H9 (cell line): ENCODE measurements around the gene ANKRD11. TPM values are rescaled to one million over a fixed set of nuclear protein-coding genes. Genes with fewer than 3 reads are reported as not detected.
A peak's percentile ranks its signal among the peaks of the same experiment; 100 is the strongest.

Source experiments
- DNase-seq: peaks from one replicate; pipeline ENCODE4 v3.0.0-alpha.2; 2017
- H2AFZ ChIP-seq: one replicate; pipeline ENCODE4 v1.6.1; 2013; ENCODE audit warnings: mild to moderate bottlenecking, low read length, control low read depth, moderate library complexity
- H2AK5ac ChIP-seq: 2 replicates; pipeline ENCODE4 v1.6.1; 2013; ENCODE audit warnings: low read length, control low read depth, mixed read lengths; ENCODE audit not compliant: insufficient read length
- H2BK120ac ChIP-seq: one replicate; pipeline ENCODE4 v1.6.1; 2013; ENCODE audit warnings: low read depth, mild to moderate bottlenecking, low read length, control low read depth, inconsistent platforms; ENCODE audit not compliant: poor library complexity, severe bottlenecking
- H2BK12ac ChIP-seq: 2 replicates; pipeline ENCODE4 v1.6.1; 2013; ENCODE audit warnings: low read length, control low read depth, mixed read lengths, low read depth; ENCODE audit not compliant: insufficient read length
- H2BK15ac ChIP-seq: 2 replicates; pipeline ENCODE4 v1.6.1; 2013; ENCODE audit warnings: low read depth, low read length, control low read depth
- H2BK20ac ChIP-seq: one replicate; pipeline ENCODE4 v1.6.1; 2013; ENCODE audit warnings: low read depth, mild to moderate bottlenecking, low read length, control low read depth, inconsistent platforms; ENCODE audit not compliant: poor library complexity, severe bottlenecking
- H2BK5ac ChIP-seq: 2 replicates; pipeline ENCODE4 v1.6.1; 2013; ENCODE audit warnings: low read length, control low read depth, mixed read lengths; ENCODE audit not compliant: insufficient read length
- H3K14ac ChIP-seq: 2 replicates; pipeline ENCODE4 v1.6.1; 2013; ENCODE audit warnings: low read length, control low read depth; ENCODE audit not compliant: insufficient read depth
- H3K18ac ChIP-seq: 2 replicates; pipeline ENCODE4 v1.6.1; 2013; ENCODE audit warnings: low read depth, mild to moderate bottlenecking, mixed read lengths, low read length, control low read depth; ENCODE audit not compliant: insufficient read length
- H3K23ac ChIP-seq: 2 replicates; pipeline ENCODE4 v1.6.1; 2013; ENCODE audit warnings: low read length, control low read depth, mixed read lengths, low read depth; ENCODE audit not compliant: insufficient read length
- H3K23me2 ChIP-seq: 2 replicates; pipeline ENCODE4 v1.6.1; 2013; ENCODE audit warnings: low read depth, mild to moderate bottlenecking, mixed read lengths, low read length, control low read depth; ENCODE audit not compliant: insufficient read length, poor library complexity, severe bottlenecking
- H3K27ac ChIP-seq: 2 replicates; pipeline ENCODE4 v1.5.1; 2013; ENCODE audit warnings: low read length, control low read depth, mixed read lengths, low read depth; ENCODE audit not compliant: insufficient read length
- H3K27me3 ChIP-seq: 2 replicates; pipeline ENCODE4 v1.6.1; 2013; ENCODE audit warnings: low read length, control low read depth, inconsistent platforms; ENCODE audit not compliant: insufficient read depth
- H3K4ac ChIP-seq: 2 replicates; pipeline ENCODE4 v1.6.1; 2013; ENCODE audit warnings: low read depth, mild to moderate bottlenecking, control low read depth, inconsistent platforms, low read length, moderate library complexity
- H3K4me1 ChIP-seq: 2 replicates; pipeline ENCODE4 v1.6.1; 2013; ENCODE audit warnings: low read length, control low read depth, inconsistent platforms; ENCODE audit not compliant: insufficient read depth
- H3K4me2 ChIP-seq: 2 replicates; pipeline ENCODE4 v1.6.1; 2013; ENCODE audit warnings: low read length, control low read depth, mixed read lengths; ENCODE audit not compliant: insufficient read length, insufficient read depth
- H3K56ac ChIP-seq: 2 replicates; pipeline ENCODE4 v1.6.1; 2013; ENCODE audit warnings: low read depth, mild to moderate bottlenecking, mixed read lengths, low read length, control low read depth; ENCODE audit not compliant: insufficient read length
- H3K79me1 ChIP-seq: 2 replicates; pipeline ENCODE4 v1.6.1; 2013; ENCODE audit warnings: low read depth, mild to moderate bottlenecking, moderate library complexity, low read length, control low read depth, inconsistent platforms; ENCODE audit not compliant: insufficient read depth, poor library complexity, severe bottlenecking
- H3K79me2 ChIP-seq: 2 replicates; pipeline ENCODE4 v1.6.1; 2013; ENCODE audit warnings: low read length, control low read depth, inconsistent platforms; ENCODE audit not compliant: insufficient read depth
- H3K9ac ChIP-seq: 2 replicates; pipeline ENCODE4 v1.6.1; 2013; ENCODE audit warnings: low read length, control low read depth, mixed read lengths; ENCODE audit not compliant: insufficient read length; ENCODE audit errors: extremely low read depth
- H3K9me3 ChIP-seq: one replicate; pipeline ENCODE4 v1.6.1; 2013; ENCODE audit warnings: low read depth, low read length, inconsistent platforms; ENCODE audit not compliant: control insufficient read depth
- H3T11ph ChIP-seq: one replicate; pipeline ENCODE4 v1.6.1; 2013; ENCODE audit warnings: mild to moderate bottlenecking, low read length, control low read depth, inconsistent platforms
- H4K20me1 ChIP-seq: one replicate; pipeline ENCODE4 v1.6.1; 2013; ENCODE audit not compliant: control insufficient read depth, insufficient read length, insufficient read depth
- H4K5ac ChIP-seq: 2 replicates; pipeline ENCODE4 v1.6.1; 2013; ENCODE audit warnings: low read depth, mild to moderate bottlenecking, mixed read lengths, low read length, control low read depth; ENCODE audit not compliant: insufficient read length
- H4K8ac ChIP-seq: replicated peaks from 2 replicates; pipeline ENCODE4 v1.6.1; 2013; ENCODE audit warnings: low read length, control low read depth, mixed read lengths, low read depth; ENCODE audit not compliant: insufficient read length
- H4K91ac ChIP-seq: 2 replicates; pipeline ENCODE4 v1.6.1; 2013; ENCODE audit warnings: low read depth, mild to moderate bottlenecking, moderate library complexity, mixed read lengths, low read length, control low read depth; ENCODE audit not compliant: insufficient read length
- H3K27ac Mint-ChIP-seq, 3 experiments: 2 replicates in 2 of 3; 3 replicates in 1 of 3; pipeline ENCODE4 v1.8.0; 2020 to 2021; ENCODE audit warnings: mixed read lengths in 3 of 3, mild to moderate bottlenecking in 1 of 3, moderate library complexity in 1 of 3
- H3K27me3 Mint-ChIP-seq: 2 replicates; pipeline ENCODE4 v1.8.0; 2021; ENCODE audit warnings: low read depth, mild to moderate bottlenecking, moderate library complexity, mixed read lengths
- H3K36me3 Mint-ChIP-seq, 3 experiments: 2 replicates in 2 of 3; 3 replicates in 1 of 3; pipeline ENCODE4 v1.8.0; 2020 to 2021; ENCODE audit warnings: low read depth in 3 of 3, mixed read lengths in 3 of 3; ENCODE audit not compliant: insufficient read depth in 1 of 3
- H3K4me1 Mint-ChIP-seq, 2 experiments: 2 replicates each; pipeline ENCODE4 v1.8.0; 2020; ENCODE audit warnings: mixed read lengths in 2 of 2
- H3K4me3 Mint-ChIP-seq, 2 experiments: 2 replicates in 1 of 2; 3 replicates in 1 of 2; pipeline ENCODE4 v1.8.0; 2020 to 2021; ENCODE audit warnings: mild to moderate bottlenecking in 2 of 2, mixed read lengths in 2 of 2, moderate library complexity in 1 of 2
- H3K9me3 Mint-ChIP-seq, 2 experiments: 2 replicates in 1 of 2; 3 replicates in 1 of 2; pipeline ENCODE4 v1.8.0; 2020; ENCODE audit warnings: mild to moderate bottlenecking in 2 of 2, mixed read lengths in 2 of 2, moderate library complexity in 1 of 2
- WGBS: extraction: QIAGEN DNeasy Blood & Tissue Kit; methylation state at CpG from one replicate; pipeline ENCODE4 v1.1.7; 2013; ENCODE audit warnings: missing lambda C conversion rate, low lambda C conversion rate, mixed read lengths; ENCODE audit not compliant: insufficient read length; ENCODE audit errors: extremely low coverage; 5-methylcytosine and 5-hydroxymethylcytosine counted together
- total RNA-seq: library from RNA; stranded (reverse); gene quantifications from 2 replicates; pipeline ENCODE4 v1.2.1, GENCODE V29; 2021
- TF ChIP-seq, protein P1 (sequence below): fragments of 200-600 bp; sonication (generic); conservative IDR thresholded peaks from 3 replicates; pipeline ENCODE4 v1.8.0; 2021; ENCODE audit warnings: antibody characterized with exemption, mild to moderate bottlenecking

Gene ANKRD11
- total RNA-seq, 1 experiment from 2014 or later = 181 TPM

DNA sequence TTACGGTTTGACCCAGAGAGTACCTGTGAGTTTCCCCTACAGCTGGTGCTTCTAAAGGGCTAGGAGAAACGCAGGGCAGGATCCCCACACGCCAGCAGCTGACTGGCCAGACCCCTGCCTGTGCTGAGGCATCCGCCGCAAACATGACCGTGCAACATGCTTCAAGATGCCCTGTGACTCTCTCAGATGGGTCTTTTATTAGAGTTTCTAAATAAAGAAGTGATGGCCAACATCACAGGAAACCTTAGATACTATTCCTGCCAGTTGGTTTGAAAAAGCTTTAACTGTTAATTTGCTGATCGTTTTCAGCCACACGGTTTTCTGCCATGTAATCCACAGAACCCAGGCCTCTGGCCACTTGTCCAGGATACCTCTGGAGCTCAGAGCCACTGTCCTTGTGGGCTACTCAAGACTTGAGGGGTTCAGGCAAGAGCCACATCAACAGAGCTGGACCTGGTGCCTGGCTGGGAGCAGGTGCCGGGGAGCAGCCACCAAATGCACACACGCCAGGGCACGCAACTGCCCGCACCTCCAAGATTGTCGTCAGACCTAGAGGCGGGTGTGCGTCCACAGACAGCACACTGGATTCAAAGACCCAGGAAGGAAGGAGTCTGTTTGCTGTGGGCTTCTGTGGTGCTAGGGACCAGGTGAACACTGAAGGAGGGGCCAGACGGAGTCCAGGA lies 154.4 kb downstream of the ANKRD11 start:
- peak overlapping the region in 2 of 3 experiments; percentile 67 to 93; a peak in 4 of 7 replicates for H3K27ac Mint-ChIP-seq
- no peak overlapping the region for H2BK20ac ChIP-seq
- H4K8ac ChIP-seq = no peak overlapping the region
- H3K4me2 ChIP-seq = no peak overlapping the region
- H4K91ac ChIP-seq = no peak overlapping the region
- no peaks in the 10 kb centered on the region; the same call in 1 of the 2 replicates for H3K4me1 ChIP-seq
- H3K23ac ChIP-seq = no peak overlapping the region
- no peaks in the 10 kb centered on the region for H3K9me3 Mint-ChIP-seq
- no peak overlapping the region for H2BK12ac ChIP-seq
- no peaks in the 10 kb centered on the region; a peak in 2 of 7 replicates for H3K36me3 Mint-ChIP-seq
- no peaks in the 10 kb centered on the region for H3K23me2 ChIP-seq
- no peak overlapping the region for H3K14ac ChIP-seq
- TF ChIP-seq, protein P1, sequence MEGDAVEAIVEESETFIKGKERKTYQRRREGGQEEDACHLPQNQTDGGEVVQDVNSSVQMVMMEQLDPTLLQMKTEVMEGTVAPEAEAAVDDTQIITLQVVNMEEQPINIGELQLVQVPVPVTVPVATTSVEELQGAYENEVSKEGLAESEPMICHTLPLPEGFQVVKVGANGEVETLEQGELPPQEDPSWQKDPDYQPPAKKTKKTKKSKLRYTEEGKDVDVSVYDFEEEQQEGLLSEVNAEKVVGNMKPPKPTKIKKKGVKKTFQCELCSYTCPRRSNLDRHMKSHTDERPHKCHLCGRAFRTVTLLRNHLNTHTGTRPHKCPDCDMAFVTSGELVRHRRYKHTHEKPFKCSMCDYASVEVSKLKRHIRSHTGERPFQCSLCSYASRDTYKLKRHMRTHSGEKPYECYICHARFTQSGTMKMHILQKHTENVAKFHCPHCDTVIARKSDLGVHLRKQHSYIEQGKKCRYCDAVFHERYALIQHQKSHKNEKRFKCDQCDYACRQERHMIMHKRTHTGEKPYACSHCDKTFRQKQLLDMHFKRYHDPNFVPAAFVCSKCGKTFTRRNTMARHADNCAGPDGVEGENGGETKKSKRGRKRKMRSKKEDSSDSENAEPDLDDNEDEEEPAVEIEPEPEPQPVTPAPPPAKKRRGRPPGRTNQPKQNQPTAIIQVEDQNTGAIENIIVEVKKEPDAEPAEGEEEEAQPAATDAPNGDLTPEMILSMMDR = no peak
- no peaks in the 10 kb centered on the region for H3K79me1 ChIP-seq
- no peak overlapping the region for H3K9ac ChIP-seq
- H3K9me3 ChIP-seq = no peaks in the 10 kb centered on the region
- no peak overlapping the region for H3K56ac ChIP-seq
- H2BK5ac ChIP-seq = no peak overlapping the region
- no peak overlapping the region for H3K4me3 Mint-ChIP-seq
- H3K79me2 ChIP-seq = peaks cover 62% of the 10 kb centered on the region
- no peak overlapping the region for H2BK120ac ChIP-seq
- H2BK15ac ChIP-seq = no peak overlapping the region
- no peak overlapping the region for H2AK5ac ChIP-seq
- no peak overlapping the region for H3K27ac ChIP-seq
- no peak for DNase-seq
- H3K27me3 ChIP-seq = no peaks in the 10 kb centered on the region
- no peak overlapping the region for H3K18ac ChIP-seq
- WGBS = no CpG with 5 or more reads among the region's 16 CpGs
- H3K27me3 Mint-ChIP-seq = peaks cover 2% of the 10 kb centered on the region; the same call in 1 of the 2 replicates
- no peak overlapping the region for H4K5ac ChIP-seq
- peaks cover 3% of the 10 kb centered on the region for H4K20me1 ChIP-seq
- H3T11ph ChIP-seq = no peak overlapping the region
- H3K4me1 Mint-ChIP-seq = peaks cover 45 to 46% of the 10 kb centered on the region in 2 experiments
- H3K4ac ChIP-seq = no peak overlapping the region
- H2AFZ ChIP-seq = no peak overlapping the region
